Tibial nerve (tissue), 4 donors: ENCODE measurements around the gene CD300LF. TPM values are rescaled to one million over a fixed set of nuclear protein-coding genes. Genes with fewer than 3 reads are reported as not detected.

ENCODE experiments used
- DNase-seq, 2 donors: peaks; one replicate each; pipeline ENCODE4 v3.0.0-alpha.2; 2019; ENCODE audit warnings: low spot score in 2 of 2
- H3K27ac ChIP-seq, 4 donors: fragments of 200-600 bp; sonication (generic) in 3 of 4; one replicate each; pipeline ENCODE4 v1.5.1; 2017 to 2019; ENCODE audit warnings: mild to moderate bottlenecking in 1 of 4
- H3K27me3 ChIP-seq, 2 donors: fragments of 200-600 bp; sonication (generic) in 1 of 2; one replicate each; pipeline versions ENCODE4 v1.5.1 to v1.6.0; 2017 to 2019
- H3K36me3 ChIP-seq, 3 donors: fragments of 200-600 bp; sonication (generic); one replicate each; pipeline ENCODE4 v1.5.1; 2018 to 2019
- H3K4me1 ChIP-seq, 4 donors: fragments of 200-600 bp; sonication (generic) in 3 of 4; one replicate each; pipeline ENCODE4 v1.5.1; 2017 to 2019
- H3K4me3 ChIP-seq, 4 donors: fragments of 200-600 bp; sonication (generic) in 3 of 4; one replicate each; pipeline ENCODE4 v1.5.1; 2017 to 2019; ENCODE audit warnings: mild to moderate bottlenecking in 1 of 4, moderate library complexity in 1 of 4
- H3K9me3 ChIP-seq, 4 donors: fragments of 200-600 bp; sonication (generic) in 3 of 4; one replicate each; pipeline ENCODE4 v1.5.1; 2017 to 2019
- EP300 ChIP-seq, 2 donors: sonication (generic); formaldehyde crosslinking; IDR thresholded peaks; one replicate each; pipeline ENCODE4 v1.6.1; 2017; ENCODE audit warnings: antibody characterized with exemption in 2 of 2, mild to moderate bottlenecking in 1 of 2
- POLR2A ChIP-seq, 2 donors: fragments of 450-650 bp; IDR thresholded peaks; one replicate each; pipeline ENCODE4 v1.6.1; 2017; ENCODE audit warnings: antibody characterized with exemption in 2 of 2, mild to moderate bottlenecking in 2 of 2, moderate library complexity in 2 of 2
- WGBS, 2 donors: methylation state at CpG; one replicate each; pipeline ENCODE4 v1.1.5; 2018; 5-methylcytosine and 5-hydroxymethylcytosine counted together
- total RNA-seq, 4 donors: library from RNA; depleted of rRNA; stranded (reverse); fragments of >200 nt; gene quantifications; one replicate each; pipeline ENCODE4 v1.1.0, GENCODE V29; 2016
- TF ChIP-seq, protein P1 (sequence below), 5 experiments: fragments of 200-600 bp in 3 of 5; fragments of 450-650 bp in 2 of 5; sonication (generic) in 3 of 5; IDR thresholded peaks; one replicate each; pipeline ENCODE4 v1.5.1; 2016 to 2019; ENCODE audit warnings: antibody characterized with exemption in 5 of 5, mild to moderate bottlenecking in 3 of 5, moderate library complexity in 2 of 5

CD300LF gene
- total RNA-seq, 4 donors from 2014 or later, result 2.1 TPM; not detected in 3

DNA sequence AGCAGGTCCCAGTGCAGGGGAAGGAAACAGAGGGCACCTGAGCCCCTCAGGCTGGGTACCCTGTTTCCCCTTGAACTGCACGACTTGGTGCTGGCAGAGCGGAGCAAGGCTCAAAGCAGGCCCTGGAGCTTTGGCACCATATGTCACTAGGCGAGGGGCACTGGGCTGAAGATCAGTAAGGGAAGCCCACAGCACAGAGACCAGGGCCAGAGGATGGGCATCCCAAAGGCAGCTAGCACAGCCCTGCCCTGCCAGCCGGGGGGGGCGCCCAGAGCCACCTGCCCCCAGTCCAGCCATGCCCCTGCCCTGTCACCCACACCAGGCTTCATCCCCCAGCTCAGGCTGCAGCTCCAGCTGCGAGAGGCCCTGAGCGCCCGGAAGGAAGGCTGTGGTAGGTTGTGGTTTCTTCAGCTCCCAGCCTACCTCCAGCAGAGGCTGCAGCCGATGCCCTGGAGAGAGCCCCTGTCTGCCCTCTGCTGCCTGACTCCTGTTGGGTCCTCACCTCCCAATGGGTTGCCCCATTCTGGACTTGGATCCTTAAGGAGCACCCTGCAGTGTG is 46.6 kb upstream of the CD300LF start:
- 59 to 63% methylated on average over 4 to 9 of the region's 9 CpGs for WGBS, 2 donors
- TF ChIP-seq POLR2A (IDR thresholded peaks at IDR 0.05) (no peak), EP300 (IDR thresholded peaks at IDR 0.05) (no peak)
- TF ChIP-seq, protein P1, sequence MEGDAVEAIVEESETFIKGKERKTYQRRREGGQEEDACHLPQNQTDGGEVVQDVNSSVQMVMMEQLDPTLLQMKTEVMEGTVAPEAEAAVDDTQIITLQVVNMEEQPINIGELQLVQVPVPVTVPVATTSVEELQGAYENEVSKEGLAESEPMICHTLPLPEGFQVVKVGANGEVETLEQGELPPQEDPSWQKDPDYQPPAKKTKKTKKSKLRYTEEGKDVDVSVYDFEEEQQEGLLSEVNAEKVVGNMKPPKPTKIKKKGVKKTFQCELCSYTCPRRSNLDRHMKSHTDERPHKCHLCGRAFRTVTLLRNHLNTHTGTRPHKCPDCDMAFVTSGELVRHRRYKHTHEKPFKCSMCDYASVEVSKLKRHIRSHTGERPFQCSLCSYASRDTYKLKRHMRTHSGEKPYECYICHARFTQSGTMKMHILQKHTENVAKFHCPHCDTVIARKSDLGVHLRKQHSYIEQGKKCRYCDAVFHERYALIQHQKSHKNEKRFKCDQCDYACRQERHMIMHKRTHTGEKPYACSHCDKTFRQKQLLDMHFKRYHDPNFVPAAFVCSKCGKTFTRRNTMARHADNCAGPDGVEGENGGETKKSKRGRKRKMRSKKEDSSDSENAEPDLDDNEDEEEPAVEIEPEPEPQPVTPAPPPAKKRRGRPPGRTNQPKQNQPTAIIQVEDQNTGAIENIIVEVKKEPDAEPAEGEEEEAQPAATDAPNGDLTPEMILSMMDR (IDR thresholded peaks at IDR 0.05), result no peak
- no peak for DNase-seq
- H3K27ac ChIP-seq, result peak overlapping the region; percentile 53 to 91 (median 82)
- peaks cover 5 to 99% (median 80%) of the 10 kb centered on the region in 4 donors for H3K4me1 ChIP-seq
- no peaks in the 10 kb centered on the region for H3K9me3 ChIP-seq
- H3K36me3 ChIP-seq, result no peaks in the 10 kb centered on the region
- H3K27me3 ChIP-seq, result no peaks in the 10 kb centered on the region
- no peak overlapping the region for H3K4me3 ChIP-seq

GRCh38 chr17:74758848-74759168 is 46.1 kb upstream of the CD300LF start:
- Histone ChIP-seq H3K4me3 (no peak overlapping the region), H3K9me3 (no peaks in the 10 kb centered on the region), H3K4me1 (peaks cover 5 to 98% (median 79%) of the 10 kb centered on the region in 4 donors), H3K27ac (peak overlapping the region; percentile 53 to 91 (median 82)), H3K27me3 (no peaks in the 10 kb centered on the region), H3K36me3 (no peaks in the 10 kb centered on the region)
- 42 to 52% methylated on average over 2 of the region's 2 CpGs for WGBS, 2 donors
- no peak for DNase-seq
- TF ChIP-seq POLR2A (IDR thresholded peaks at IDR 0.05), result no peak
- TF ChIP-seq EP300 (IDR thresholded peaks at IDR 0.05), result no peak

DNA sequence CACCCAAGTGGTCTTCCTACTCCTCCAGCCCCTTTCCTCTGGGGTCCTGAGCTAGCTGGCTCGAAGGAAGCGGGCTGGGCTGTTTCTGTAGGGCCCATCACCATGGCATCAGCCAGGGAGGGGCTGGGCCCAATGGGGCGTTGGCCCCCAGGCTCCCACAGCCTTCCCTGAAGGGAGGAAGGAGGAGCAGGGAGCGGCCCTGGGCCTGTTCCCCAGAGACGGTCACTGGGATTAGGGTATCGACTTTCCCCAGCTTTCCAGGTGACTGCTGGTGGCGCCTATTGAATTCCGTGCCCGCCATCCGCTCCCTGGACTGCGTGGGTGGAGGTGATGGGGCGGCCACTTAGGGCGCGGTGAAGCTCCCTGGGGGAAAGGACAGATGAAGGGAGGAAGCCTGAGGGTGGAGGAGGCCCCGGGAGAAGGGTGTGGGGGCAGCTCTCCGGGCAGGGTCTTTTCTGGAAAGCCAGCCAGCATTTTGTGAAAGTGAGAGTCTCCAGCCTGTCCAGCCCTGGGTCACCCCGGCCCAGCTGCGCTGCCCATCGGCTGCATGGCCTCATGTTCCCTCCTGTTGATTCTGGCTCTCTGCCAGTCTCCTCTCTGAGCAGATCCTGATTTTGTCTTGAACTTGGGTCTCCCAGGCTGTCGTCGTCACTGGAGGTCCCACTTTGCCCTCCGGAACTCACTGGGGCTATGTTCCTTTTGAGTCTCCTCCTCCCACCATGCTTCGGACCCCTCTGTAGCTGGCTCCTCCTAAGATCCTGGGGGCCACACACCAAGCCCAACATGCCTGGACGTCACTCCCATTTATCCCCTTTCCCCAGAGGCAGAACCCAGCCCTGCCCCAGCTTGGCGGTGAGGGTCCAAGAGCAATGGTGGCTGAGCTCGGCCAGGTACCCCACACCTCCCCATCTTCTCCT is 45.5 kb upstream of the CD300LF start:
- no peaks in the 10 kb centered on the region for H3K36me3 ChIP-seq
- 11 to 34% methylated on average over 21 to 24 of the region's 26 CpGs for WGBS, 2 donors
- H3K27me3 ChIP-seq, result no peaks in the 10 kb centered on the region
- H3K27ac ChIP-seq, result peak overlapping the region; percentile 53 to 91 (median 82)
- peak overlapping the region in 2 of 4 donors; percentile 7 to 21 for H3K4me3 ChIP-seq
- TF ChIP-seq POLR2A (IDR thresholded peaks at IDR 0.05) (no peak), EP300 (IDR thresholded peaks at IDR 0.05) (no peak)
- TF ChIP-seq, protein P1 (IDR thresholded peaks at IDR 0.05), result no peak
- peaks cover 5 to 98% (median 74%) of the 10 kb centered on the region in 4 donors for H3K4me1 ChIP-seq
- no peaks in the 10 kb centered on the region for H3K9me3 ChIP-seq
- DNase-seq, result peak in 1 of 2 donors; percentile 48

DNA sequence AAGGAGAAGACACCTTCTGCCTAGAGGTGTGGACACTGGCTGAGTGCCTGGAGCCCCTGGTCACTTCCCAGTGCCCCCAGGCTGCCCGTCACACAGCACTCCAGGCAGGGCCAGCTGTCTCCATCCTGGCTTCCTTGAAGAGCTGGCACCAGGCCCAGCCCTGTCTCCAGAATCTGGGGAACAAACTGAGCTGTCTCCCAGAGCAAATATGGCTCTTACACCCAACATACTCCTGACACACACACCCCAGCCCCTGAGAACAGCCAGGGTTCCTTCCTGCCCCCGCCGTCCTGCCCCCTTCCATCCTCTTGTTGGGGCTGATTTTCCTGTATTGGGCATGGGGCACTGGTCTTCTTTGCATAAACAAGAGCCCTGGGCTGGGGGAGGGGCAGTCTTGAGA is 44.8 kb upstream of the CD300LF start:
- H3K9me3 ChIP-seq, result no peaks in the 10 kb centered on the region
- TF ChIP-seq POLR2A (IDR thresholded peaks at IDR 0.05) (no peak), EP300 (IDR thresholded peaks at IDR 0.05) (no peak)
- TF ChIP-seq, protein P1 (IDR thresholded peaks at IDR 0.05), result no peak
- no peak for DNase-seq
- H3K36me3 ChIP-seq, result no peaks in the 10 kb centered on the region
- 72 to 73% methylated on average over 3 of the region's 3 CpGs for WGBS, 2 donors
- peaks cover 5 to 98% (median 74%) of the 10 kb centered on the region in 4 donors for H3K4me1 ChIP-seq
- H3K27me3 ChIP-seq, result no peaks in the 10 kb centered on the region
- H3K4me3 ChIP-seq, result no peak overlapping the region
- peak overlapping the region in 3 of 4 donors; percentile 78 to 91 (median 85) for H3K27ac ChIP-seq

GRCh38 chr17:74756891-74757290 is 44.2 kb upstream of the CD300LF start:
- no peak overlapping the region for H3K4me3 ChIP-seq
- DNase-seq, result no peak
- TF ChIP-seq, protein P1 (IDR thresholded peaks at IDR 0.05), result no peak
- TF ChIP-seq EP300 (IDR thresholded peaks at IDR 0.05), result no peak
- no peaks in the 10 kb centered on the region for H3K9me3 ChIP-seq
- WGBS, 2 donors, result 52 to 73% methylated on average over 2 to 3 of the region's 3 CpGs
- peak overlapping the region in 3 of 4 donors; percentile 78 to 91 (median 85) for H3K27ac ChIP-seq
- no peaks in the 10 kb centered on the region for H3K36me3 ChIP-seq
- no peaks in the 10 kb centered on the region for H3K27me3 ChIP-seq
- peaks cover 5 to 98% (median 74%) of the 10 kb centered on the region in 4 donors for H3K4me1 ChIP-seq
